ENCODE measurements around the gene OSBPL6.
"Not testable (repeated sequence)": the region's sequence is repeated elsewhere in the genome, so short reads cannot be mapped to it uniquely, and the experiment has no call there.

Gene OSBPL6

DNA sequence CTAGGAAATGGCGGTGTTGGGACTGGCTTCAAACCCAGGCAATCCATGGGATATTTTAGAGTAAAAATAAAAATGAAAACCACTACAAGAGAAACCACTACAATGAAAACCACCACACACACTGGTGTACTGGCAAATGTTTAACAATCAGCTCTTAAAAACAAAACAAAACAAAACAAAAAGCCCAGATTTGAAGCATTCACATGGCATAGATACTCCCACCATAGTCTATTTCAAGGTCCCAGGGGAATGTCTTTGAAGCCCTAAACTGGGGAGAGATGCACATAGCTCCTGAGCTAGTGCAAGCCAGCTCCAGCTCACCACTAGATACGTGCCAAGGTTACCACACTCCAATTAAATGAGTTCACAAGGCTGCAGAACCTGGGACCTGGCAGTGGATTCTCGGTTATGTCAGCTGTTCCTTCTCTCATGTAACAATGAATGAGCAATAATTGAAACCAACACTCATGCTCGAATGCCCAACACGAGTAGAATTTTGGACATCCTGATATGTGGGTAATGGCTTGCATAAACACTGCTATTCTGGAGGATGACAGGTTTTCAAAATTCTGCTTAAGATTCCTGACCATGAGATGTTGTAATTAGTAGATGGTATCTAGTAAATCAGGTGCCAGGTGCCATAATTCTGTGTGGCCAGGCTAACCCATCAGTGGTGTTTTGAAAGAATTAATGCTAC, 102.2 kb downstream of the OSBPL6 start:
- DNase-seq (ENCODE audit: low read depth in 3 of 3, low spot score in 1 of 3): no peak

GRCh38 chr2:178297091-178297411, 102.7 kb downstream of the OSBPL6 start:
- DNase-seq (ENCODE audit: low read depth in 3 of 3, low spot score in 1 of 3): no peak

GRCh38 chr2:178298785-178299212, 104.5 kb downstream of the OSBPL6 start:
- DNase-seq (ENCODE audit: low read depth in 3 of 3, low spot score in 1 of 3): no peak

DNA sequence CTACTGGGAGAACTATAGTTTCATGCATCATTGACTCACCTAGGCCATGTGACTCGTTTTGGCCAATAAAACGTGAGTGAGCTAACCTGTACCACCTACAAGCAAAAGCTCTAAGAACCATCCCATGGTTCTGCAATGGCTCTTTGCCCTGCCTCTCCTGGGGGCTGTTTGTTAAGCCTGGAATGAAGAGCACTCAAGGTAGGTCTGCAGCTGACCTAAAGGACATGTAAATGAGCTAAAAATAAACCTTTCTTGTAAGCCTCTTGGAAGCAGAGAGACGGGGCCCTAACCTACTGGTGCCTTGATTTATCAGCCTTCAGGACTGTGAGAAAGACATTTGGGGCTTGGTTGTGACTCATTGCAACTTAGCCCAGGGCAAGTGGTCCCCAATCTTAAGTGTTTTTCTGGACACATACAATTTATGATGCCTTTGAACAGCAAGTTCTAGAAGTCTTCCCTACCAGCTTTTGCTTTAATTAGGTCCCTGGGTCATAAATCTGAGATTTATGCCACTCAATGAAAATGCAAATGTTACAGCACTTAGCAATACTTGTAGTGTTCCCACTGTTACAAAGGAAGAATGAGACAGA, 107.4 kb downstream of the OSBPL6 start:
- no peak for DNase-seq (ENCODE audit: low read depth in 3 of 3, low spot score in 1 of 3)

DNA sequence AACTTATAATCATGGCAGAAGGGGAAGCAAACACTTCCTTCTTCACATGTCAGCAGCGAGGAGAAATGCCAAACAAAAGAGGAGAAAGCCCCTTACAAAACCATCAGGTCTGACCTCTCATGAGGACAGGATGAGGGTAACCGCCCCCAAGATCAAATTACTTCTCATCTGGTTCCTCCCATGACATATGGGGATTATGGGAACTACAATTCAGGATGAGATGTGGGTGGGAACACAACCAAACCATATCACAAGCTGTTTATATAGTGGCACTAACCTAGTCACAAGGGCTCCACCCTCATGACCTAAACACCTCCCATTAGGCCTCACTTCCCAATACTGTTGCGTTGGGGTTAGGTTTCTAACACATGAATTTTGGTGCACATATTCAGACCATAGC, 110.0 kb downstream of the OSBPL6 start:
- no peak for DNase-seq (ENCODE audit: low read depth in 3 of 3, low spot score in 1 of 3)

- DNase-seq (ENCODE audit: low read depth in 3 of 3, low spot score in 1 of 3): peak in 1 of 3 donors; percentile 0
Measured at GRCh38 chr2:178306352-178307073, 112.2 kb downstream of the OSBPL6 start.

GRCh38 chr2:178307650-178308049, 113.3 kb downstream of the OSBPL6 start:
- no peak for DNase-seq (ENCODE audit: low read depth in 3 of 3, low spot score in 1 of 3)

DNA sequence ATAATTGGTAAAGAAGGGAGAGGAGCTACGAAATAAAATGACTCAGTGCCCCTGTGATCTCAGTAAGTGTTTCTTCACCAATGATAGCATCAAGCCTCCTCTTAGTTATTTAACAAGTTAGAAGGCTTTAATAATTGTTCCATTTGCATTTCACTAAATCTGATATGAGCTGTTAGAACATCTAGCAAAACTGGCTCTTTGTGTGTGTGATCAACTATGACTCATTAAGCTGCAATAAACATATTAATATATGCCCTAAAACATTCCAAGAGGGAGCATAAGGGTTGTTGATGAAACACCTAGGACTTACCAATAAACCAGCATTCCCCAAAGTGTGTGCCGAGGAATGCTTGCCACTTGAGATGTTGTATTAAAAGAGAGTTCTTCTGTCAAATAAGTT, 115.2 kb downstream of the OSBPL6 start:
- DNase-seq (ENCODE audit: low read depth in 3 of 3, low spot score in 1 of 3): no peak

GRCh38 chr2:178315078-178315477, 120.8 kb downstream of the OSBPL6 start:
- DNase-seq (ENCODE audit: low read depth in 3 of 3, low spot score in 1 of 3): no peak

DNA sequence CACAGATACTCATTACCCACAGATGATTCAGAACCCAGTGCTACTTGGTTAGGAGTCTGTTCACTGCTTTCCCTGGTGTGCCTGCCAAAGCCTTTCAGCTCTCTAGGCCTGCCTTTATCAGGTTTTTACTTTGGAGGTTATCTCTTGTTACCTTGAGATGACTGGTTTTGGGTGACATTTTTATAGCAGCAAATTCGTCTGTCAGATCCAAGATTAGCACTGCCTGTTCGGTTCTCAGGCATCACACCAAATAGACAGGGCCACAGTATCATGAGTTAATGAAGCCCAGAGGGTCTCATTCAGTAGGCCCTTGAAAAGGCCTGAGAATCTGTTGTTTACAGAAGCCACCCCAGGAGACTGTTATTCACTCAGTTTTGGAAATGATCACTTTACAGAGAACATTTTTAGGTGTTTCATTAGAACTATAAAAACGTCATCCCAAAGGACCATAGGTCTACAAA, 121.2 kb downstream of the OSBPL6 start:
- DNase-seq (ENCODE audit: low read depth in 3 of 3, low spot score in 1 of 3): no peak

GRCh38 chr2:178317811-178318210, 123.5 kb downstream of the OSBPL6 start:
- no peak for DNase-seq (ENCODE audit: low read depth in 3 of 3, low spot score in 1 of 3)

DNA sequence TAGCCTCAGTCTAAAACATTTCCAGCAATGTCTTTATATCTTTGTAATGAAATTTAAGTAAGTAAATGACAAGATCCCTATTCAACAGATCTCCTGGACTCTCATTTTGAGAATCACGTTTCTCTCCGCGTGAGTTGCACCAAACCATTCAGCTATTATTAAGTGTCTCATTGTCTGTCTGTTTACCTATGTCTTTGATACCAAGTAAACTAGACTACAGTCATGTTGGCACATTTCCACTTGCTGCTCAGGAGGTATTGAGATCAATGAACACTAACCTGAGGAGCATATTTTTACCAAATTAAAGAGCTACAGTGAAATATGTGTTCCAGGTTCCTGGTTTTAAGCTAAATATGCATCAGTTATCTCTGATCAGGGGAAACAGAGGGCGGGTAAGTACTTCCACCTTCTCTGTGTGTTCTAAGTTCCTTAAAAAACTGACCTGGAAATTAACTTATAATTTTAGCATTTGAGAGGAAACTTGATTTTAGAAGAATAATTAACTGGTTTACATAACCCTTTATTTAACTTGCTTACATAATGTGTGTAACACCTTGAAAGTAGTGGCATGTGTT, 125.8 kb downstream of the OSBPL6 start:
- no peak for DNase-seq (ENCODE audit: low read depth in 3 of 3, low spot score in 1 of 3)

- DNase-seq (ENCODE audit: low read depth in 3 of 3, low spot score in 1 of 3): no peak
Measured at GRCh38 chr2:178322068-178322467, 127.8 kb downstream of the OSBPL6 start.

GRCh38 chr2:178323331-178323730, 129.0 kb downstream of the OSBPL6 start:
- DNase-seq (ENCODE audit: low read depth in 3 of 3, low spot score in 1 of 3): not testable (repeated sequence)

DNA sequence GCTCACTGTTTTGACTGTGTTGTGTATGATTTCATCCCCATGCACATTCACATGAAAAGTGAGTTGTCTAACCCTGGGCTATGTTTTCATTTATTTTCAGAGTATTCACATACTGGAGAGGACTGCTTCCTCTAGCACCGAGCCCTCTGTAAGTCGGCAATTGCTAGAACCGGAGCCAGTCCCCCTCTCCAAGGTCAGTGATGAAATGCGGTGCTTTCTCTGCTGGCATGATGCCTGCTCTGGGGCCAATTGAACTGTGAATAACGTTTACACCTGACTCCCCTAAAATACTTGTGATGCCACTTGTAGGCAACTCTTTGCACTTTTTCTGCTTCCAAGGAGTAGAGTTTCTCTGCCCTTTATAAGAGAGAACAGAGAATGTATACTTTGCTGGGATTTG, 129.8 kb downstream of the OSBPL6 start:
- DNase-seq (ENCODE audit: low read depth in 3 of 3, low spot score in 1 of 3): no peak

DNA sequence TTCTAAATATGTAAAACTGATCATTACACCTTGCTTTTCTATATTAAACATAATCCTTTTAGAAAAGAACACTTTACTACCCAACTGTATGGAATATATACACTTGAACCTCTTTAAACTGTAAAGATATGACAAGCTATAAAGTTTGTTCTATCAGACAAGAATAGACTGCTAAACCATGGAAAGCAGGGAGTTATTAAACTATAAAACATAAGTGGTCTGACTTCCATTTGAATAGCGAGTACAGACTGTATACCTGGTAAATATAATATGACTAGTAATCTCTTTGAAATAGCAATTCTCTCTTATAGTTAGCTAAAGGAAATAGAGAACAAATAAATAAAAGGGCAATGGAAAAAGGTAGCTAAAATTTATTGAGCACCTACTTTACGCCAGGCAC, 131.0 kb downstream of the OSBPL6 start:
- DNase-seq (ENCODE audit: low read depth in 3 of 3, low spot score in 1 of 3): no peak

- no peak for DNase-seq (ENCODE audit: low read depth in 3 of 3, low spot score in 1 of 3)
Measured at GRCh38 chr2:178327516-178327915, 133.2 kb downstream of the OSBPL6 start.

- DNase-seq (ENCODE audit: low read depth in 3 of 3, low spot score in 1 of 3): no peak
Measured at GRCh38 chr2:178328037-178328436, 133.7 kb downstream of the OSBPL6 start.

DNA sequence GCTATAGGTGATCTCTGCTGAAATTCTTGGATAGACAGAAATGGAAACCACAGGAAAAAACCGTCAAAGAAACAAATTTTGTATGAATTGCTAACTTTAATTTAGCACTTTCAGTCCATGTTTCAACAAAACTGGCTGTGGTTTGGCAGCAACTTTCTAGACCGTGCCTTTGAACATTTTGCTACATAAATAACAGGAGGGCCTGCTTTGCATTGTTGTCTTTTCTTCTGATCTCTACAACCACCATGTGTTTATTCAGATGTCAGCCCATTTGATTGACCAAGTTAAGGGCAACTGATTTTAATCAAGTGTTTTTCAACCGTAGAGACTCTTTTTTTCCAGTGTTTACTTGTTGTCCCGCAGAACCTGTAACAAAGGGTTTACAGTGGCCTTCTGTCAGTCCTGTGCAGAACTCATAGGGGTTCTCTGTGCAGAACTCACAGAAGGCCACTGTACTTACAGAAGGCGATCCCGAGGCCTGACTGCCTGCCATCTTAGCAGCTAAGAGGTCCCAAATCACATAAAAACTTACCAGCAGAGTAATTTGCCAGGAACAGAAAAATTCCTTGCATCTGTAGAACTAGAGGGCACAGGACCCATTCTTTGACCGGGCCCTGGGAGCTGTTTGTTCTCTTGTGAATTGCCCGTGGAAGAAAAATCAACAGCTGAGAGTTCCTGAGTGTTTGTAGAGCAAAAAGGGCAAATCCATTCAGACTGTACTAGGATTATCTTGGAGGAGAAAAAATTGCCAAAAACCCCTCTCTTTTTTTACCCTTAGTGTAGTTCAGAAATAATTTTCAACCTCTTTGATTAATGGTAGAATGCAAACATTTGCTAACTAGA, 136.1 kb downstream of the OSBPL6 start:
- no peak for DNase-seq (ENCODE audit: low read depth in 3 of 3, low spot score in 1 of 3)

DNA sequence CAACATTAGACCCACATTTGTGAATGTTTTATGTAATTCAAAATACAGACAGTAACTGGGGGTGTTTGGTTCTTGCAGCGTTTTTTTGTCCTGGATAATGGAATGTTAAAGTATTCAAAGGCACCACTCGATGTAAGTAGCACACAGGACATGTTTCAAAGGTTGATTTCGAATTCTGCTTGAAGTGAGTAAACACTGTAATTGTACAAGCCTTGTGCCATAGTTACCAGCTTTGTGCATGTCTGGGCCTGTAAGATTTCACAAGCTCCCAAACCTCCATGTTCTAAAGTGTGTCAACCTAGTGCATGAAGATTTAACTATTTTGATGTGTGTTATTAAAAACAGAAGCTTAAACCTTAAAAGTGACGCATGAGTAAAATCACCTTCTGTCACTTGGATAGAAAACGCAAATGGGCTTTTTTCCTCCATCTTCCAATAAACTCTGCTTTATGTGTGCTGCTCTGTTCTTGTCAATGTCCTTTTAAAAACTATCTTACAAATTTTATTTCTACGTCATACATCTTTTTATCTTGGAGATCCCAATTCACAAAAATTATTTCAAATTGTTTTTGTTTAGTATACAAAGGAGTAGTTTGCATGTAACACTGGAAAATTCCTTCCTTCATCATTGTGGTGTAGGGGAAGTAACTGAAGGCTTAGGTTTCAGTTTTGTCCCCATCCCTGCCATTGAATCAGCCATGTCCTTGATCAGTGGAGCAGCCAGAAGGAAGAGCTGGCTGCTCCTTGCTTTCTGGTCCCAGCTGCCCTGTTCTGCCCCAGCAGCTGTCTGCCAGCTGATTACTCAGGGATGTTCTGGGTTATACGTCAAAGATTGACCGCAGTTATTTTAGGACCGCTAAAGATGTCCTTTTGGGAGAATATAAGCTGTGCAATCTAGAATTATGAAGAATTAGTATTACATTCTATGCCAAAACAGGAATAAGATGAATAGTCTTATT, 137.4 kb downstream of the OSBPL6 start:
- DNase-seq (ENCODE audit: low read depth in 3 of 3, low spot score in 1 of 3): no peak

All from stimulated activated CD4-positive, alpha-beta T cell treated with anti-CD3 and anti-CD28 coated beads, TNF-alpha, amount 100 ng/mL, for 1 hour (primary cell).